DND-41 (cell line): Measurements from ENCODE around the gene SLC25A5.

ENCODE experiments used
- ATAC-seq: fragments of 200-7000 bp; cut with Tn5 transposase; 3 replicates; pipeline ENCODE4 v1.9.1; 2021; ENCODE audit warnings: low read depth; ENCODE audit not compliant: insufficient read depth
- DNase-seq: peaks from one replicate; pipeline ENCODE4 v3.0.0-alpha.2; 2020
- H2AFZ ChIP-seq: 2 replicates; pipeline ENCODE4 v1.6.0; 2012; ENCODE audit warnings: low read depth, low read length
- H3K27ac ChIP-seq: 2 replicates; pipeline ENCODE4 v1.5.1; 2012; ENCODE audit warnings: low read length, inconsistent platforms
- H3K27me3 ChIP-seq: fragments of 200-600 bp; sonication (generic); 2 replicates; pipeline ENCODE4 v1.6.0; 2012; ENCODE audit warnings: low read length, mild to moderate bottlenecking, inconsistent platforms; ENCODE audit not compliant: insufficient read depth, poor library complexity
- H3K36me3 ChIP-seq: 2 replicates; pipeline ENCODE4 v1.5.1; 2012; ENCODE audit warnings: low read length, inconsistent platforms; ENCODE audit not compliant: insufficient read depth
- H3K4me1 ChIP-seq: 2 replicates; pipeline ENCODE4 v1.5.1; 2012; ENCODE audit warnings: mild to moderate bottlenecking, low read length; ENCODE audit not compliant: insufficient read depth
- H3K4me2 ChIP-seq: 2 replicates; pipeline ENCODE4 v1.6.0; 2012; ENCODE audit warnings: mild to moderate bottlenecking, moderate library complexity, low read length, inconsistent platforms; ENCODE audit not compliant: insufficient read depth
- H3K4me3 ChIP-seq, 2 experiments: fragments of 200-600 bp in 1 of 2; shearing (Covaris generic) in 1 of 2; 2 replicates each; pipeline ENCODE4 v1.5.1; 2012 to 2016; ENCODE audit warnings: inconsistent platforms in 2 of 2, low read length in 2 of 2, mild to moderate bottlenecking in 2 of 2, low read depth in 1 of 2, moderate library complexity in 1 of 2
- H3K79me2 ChIP-seq: 2 replicates; pipeline ENCODE4 v1.6.0; 2012; ENCODE audit warnings: low read length, inconsistent platforms; ENCODE audit not compliant: insufficient read depth
- H3K9ac ChIP-seq: 2 replicates; pipeline ENCODE4 v1.6.0; 2012; ENCODE audit warnings: low read depth, mild to moderate bottlenecking, inconsistent platforms, low read length, moderate library complexity
- H3K9me3 ChIP-seq: 2 replicates; pipeline ENCODE4 v1.5.1; 2012; ENCODE audit warnings: low read length, moderate library complexity, mild to moderate bottlenecking, inconsistent platforms; ENCODE audit not compliant: insufficient read depth, severe bottlenecking
- H4K20me1 ChIP-seq: 2 replicates; pipeline ENCODE4 v1.6.0; 2012; ENCODE audit warnings: low read length; ENCODE audit not compliant: insufficient read depth
- EZH2 ChIP-seq: IDR thresholded peaks from 3 replicates; pipeline ENCODE4 v1.6.1; 2012; ENCODE audit warnings: borderline replicate concordance, low read depth, mild to moderate bottlenecking, moderate library complexity, low read length, inconsistent platforms; ENCODE audit not compliant: severe bottlenecking
- TF ChIP-seq, protein P1 (sequence below): IDR thresholded peaks from 2 replicates; pipeline ENCODE4 v1.5.1; 2012; ENCODE audit warnings: borderline replicate concordance, low read length, moderate library complexity, mild to moderate bottlenecking; ENCODE audit not compliant: poor library complexity, severe bottlenecking; ENCODE audit errors: extremely low read depth

The SLC25A5 gene

DNA sequence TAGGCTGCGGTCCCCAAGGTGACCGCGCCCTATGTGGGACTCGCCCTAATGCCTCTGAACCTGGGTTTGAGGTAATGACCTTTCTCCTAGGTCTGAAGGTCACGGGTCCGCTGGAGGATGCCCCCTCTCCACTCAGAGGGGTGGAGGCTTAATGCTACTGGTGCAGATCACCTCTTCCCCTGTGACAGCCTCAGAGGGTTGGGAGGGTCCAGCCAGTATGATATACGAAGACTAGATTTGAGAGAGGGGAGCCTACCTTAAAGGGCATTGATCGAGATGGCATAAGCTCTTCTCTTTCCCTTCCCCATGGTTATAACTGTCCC lies 1.0 kb downstream of the SLC25A5 start:
- ATAC-seq, result no peak
- H3K4me3 ChIP-seq, result peak overlapping the region; percentile 37 to 97; a peak in 3 of 4 replicates
- H4K20me1 ChIP-seq, result peaks cover 18% of the 10 kb centered on the region
- H3K4me2 ChIP-seq, result peak overlapping the region; percentile 97
- H3K27me3 ChIP-seq, result no peaks in the 10 kb centered on the region
- H2AFZ ChIP-seq, result no peak overlapping the region
- peak overlapping the region; percentile 88 for H3K9ac ChIP-seq
- no peaks in the 10 kb centered on the region for H3K9me3 ChIP-seq
- peaks cover 18% of the 10 kb centered on the region for H3K79me2 ChIP-seq
- H3K4me1 ChIP-seq, result peaks cover 15% of the 10 kb centered on the region
- H3K27ac ChIP-seq, result peak overlapping the region; percentile 83
- TF ChIP-seq, protein P1, sequence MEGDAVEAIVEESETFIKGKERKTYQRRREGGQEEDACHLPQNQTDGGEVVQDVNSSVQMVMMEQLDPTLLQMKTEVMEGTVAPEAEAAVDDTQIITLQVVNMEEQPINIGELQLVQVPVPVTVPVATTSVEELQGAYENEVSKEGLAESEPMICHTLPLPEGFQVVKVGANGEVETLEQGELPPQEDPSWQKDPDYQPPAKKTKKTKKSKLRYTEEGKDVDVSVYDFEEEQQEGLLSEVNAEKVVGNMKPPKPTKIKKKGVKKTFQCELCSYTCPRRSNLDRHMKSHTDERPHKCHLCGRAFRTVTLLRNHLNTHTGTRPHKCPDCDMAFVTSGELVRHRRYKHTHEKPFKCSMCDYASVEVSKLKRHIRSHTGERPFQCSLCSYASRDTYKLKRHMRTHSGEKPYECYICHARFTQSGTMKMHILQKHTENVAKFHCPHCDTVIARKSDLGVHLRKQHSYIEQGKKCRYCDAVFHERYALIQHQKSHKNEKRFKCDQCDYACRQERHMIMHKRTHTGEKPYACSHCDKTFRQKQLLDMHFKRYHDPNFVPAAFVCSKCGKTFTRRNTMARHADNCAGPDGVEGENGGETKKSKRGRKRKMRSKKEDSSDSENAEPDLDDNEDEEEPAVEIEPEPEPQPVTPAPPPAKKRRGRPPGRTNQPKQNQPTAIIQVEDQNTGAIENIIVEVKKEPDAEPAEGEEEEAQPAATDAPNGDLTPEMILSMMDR, result no peak
- no peak for TF ChIP-seq EZH2
- H3K36me3 ChIP-seq, result peaks cover 25% of the 10 kb centered on the region
- DNase-seq, result no peak

DNA sequence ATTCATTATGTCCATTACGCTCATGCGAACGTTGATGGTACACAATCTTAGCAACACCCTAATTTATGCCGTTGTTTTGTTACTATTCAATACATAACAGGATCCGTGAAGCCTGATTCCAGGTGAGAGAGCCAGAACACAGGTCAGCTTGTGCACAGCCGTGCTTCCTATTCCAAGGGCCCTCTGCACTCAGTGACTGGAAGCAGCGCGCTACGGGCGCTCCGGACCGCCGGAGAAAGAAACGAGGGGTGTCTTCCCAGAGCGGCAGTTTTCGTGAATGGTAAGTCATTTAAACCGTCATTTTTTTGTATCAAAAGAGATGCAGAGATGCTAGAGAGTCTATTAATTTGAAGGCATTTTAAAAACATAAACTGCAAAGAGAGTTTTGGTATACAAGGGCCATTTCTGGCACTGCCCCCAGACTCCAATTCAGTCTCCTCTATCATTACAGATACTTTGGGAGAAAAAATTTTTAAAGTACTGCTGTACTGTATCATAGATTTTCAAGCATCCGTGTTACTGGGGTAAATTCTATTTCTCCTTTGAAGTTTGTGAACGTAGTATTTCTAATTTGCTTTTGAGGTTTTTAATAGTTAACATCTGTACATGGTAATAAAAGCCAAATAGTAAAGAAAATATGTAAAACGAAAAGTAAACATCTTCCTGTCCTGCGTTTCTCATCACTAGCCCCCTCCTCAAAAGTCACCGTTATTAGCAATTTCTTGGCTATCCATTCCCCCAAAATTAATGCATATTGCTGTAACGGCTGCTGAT lies 6.6 kb downstream of the SLC25A5 start:
- Histone ChIP-seq H3K4me3 (no peak overlapping the region), H3K4me1 (peaks cover 2% of the 10 kb centered on the region), H3K27ac (no peak overlapping the region), H3K9ac (no peak overlapping the region), H3K27me3 (no peaks in the 10 kb centered on the region), H4K20me1 (peaks cover 11% of the 10 kb centered on the region), H3K79me2 (peaks cover 4% of the 10 kb centered on the region; the same call in 1 of the 2 replicates), H3K4me2 (no peak overlapping the region), H3K36me3 (peaks cover 18% of the 10 kb centered on the region), H2AFZ (no peak overlapping the region), H3K9me3 (no peaks in the 10 kb centered on the region)
- TF ChIP-seq, protein P1, result no peak
- ATAC-seq, result no peak
- DNase-seq, result no peak

DNA sequence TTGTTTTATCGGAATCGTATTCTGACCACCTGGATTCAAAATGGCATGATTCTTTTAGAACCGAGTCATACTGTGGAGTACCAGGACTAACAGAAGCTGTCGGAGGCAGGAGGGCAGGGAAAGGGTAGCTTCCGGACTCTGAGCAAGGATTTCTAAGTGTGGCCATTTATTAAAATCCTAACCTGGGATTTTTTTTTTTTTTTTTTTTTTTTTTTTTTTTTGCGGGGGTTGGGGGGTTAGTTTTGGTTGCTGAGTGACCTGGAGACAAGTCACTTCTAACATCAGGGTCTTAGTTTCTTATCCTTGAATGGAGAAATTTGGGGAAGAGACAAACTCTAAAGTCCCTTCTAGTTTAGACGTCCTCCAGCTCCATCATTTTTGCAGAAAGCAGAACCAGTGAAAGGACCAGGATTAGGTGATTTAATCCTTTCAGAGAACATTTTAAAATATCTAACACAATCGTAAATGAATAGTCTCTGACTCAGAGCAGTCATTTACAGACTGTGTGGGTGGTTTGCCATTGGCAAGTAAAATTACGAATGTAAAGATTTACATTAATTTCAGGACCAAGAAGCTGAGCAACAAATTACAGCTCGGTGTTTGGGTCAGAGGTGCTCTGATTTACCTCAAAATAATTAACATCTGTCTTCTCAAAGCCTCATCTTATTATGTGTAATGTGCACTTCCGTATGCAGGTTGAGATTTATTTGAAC lies 7.3 kb downstream of the SLC25A5 start:
- no peaks in the 10 kb centered on the region for H3K79me2 ChIP-seq
- no peaks in the 10 kb centered on the region for H3K27me3 ChIP-seq
- TF ChIP-seq, protein P1, result no peak
- no peak for TF ChIP-seq EZH2
- DNase-seq, result no peak
- peaks cover 3% of the 10 kb centered on the region; the same call in 1 of the 2 replicates for H4K20me1 ChIP-seq
- H3K4me3 ChIP-seq, result no peak overlapping the region
- no peaks in the 10 kb centered on the region for H3K9me3 ChIP-seq
- H3K36me3 ChIP-seq, result peaks cover 10% of the 10 kb centered on the region
- no peak overlapping the region for H3K9ac ChIP-seq
- no peak overlapping the region for H3K27ac ChIP-seq
- no peak for ATAC-seq
- no peak overlapping the region for H2AFZ ChIP-seq
- H3K4me2 ChIP-seq, result no peak overlapping the region
- H3K4me1 ChIP-seq, result no peaks in the 10 kb centered on the region
